ENCODE measurements around the gene UBE4B. TPM values are rescaled to one million over a fixed set of nuclear protein-coding genes. Genes with fewer than 3 reads are reported as not detected.

UBE4B gene
- total and polyA plus RNA-seq, 10 of the 15 experiments (the other 5 are each of a cell fraction or from before 2014, with no cell fraction given): 2.9 to 32.6 (median 20.7) TPM

DNA sequence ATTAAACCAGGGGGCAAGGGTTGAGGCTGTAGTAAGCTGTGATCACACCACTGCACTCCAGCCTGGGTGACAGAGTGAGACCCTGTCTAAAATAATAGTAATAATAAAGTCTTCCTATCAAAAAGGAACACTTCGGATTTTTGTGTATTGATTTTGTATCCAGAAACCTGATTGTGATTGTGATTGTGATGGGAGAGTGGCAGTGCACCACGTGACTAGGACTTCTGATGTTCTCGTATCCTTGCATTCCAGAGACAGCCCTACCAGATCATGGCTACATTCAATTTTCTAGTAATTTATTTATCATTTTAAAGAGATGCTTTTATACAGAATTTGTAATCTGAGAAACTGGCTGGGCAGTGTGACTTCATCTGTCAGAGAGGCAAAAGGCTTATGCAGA is 175.1 kb downstream of the UBE4B start (continued):
- TF ChIP-seq ZBTB11 (CRISPR knock-in tag; IDR thresholded peaks at IDR 0.05): no peak

DNA sequence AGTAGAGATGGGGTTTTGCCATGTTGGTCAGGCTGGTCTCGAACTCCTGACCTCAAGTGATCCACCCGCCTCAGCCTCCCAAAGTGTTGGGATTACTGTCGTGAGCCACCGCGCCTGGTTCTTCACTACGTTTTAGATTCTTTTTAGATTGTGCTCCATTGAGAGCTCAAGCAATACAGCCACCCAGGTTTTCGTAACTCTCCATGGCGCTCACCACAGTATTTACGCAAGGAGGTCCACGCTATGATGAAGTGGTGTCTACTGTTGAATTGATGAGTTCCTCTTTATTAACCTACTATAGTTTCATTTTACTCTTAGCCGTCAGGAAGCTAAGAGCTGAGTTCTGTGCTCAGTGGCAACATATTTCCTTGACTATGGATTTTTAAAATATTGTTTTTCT is 175.8 kb downstream of the UBE4B start:
- Histone ChIP-seq H3K27ac (ENCODE audit: control insufficient read depth, insufficient read depth) (no peak overlapping the region), H4K20me1 (ENCODE audit: control insufficient read depth, insufficient read depth) (no peaks in the 10 kb centered on the region), H3K36me3 (ENCODE audit: control insufficient read depth in 2 of 2, insufficient read depth in 2 of 2, low read length in 1 of 2) (no peaks in the 10 kb centered on the region), H2AFZ (ENCODE audit: control insufficient read depth, low read depth, low read length) (no peak overlapping the region), H3K4me3 (no peak overlapping the region), H3K4me1 (ENCODE audit: control insufficient read depth, insufficient read depth, low read length) (no peaks in the 10 kb centered on the region; the same call in 1 of the 2 replicates), H3K79me2 (ENCODE audit: control insufficient read depth, insufficient read depth, low read length) (peaks cover 15% of the 10 kb centered on the region), H3K4me2 (ENCODE audit: control insufficient read depth, insufficient read depth) (no peak overlapping the region), H3K9me3 (replicated peaks; ENCODE audit: control insufficient read depth, insufficient read depth, low read length) (no peaks in the 10 kb centered on the region), H3K9ac (ENCODE audit: control insufficient read depth, insufficient read depth, low read length) (no peak overlapping the region), H3K27me3 (replicated peaks in 1 of 2; ENCODE audit: control insufficient read depth in 2 of 2, insufficient read depth in 2 of 2, low read length in 1 of 2) (no peaks in the 10 kb centered on the region)
- BruUV-seq (replicated peaks): no TSS peak
- DNase-seq (ENCODE audit: low read depth, low spot score): no peak
- TF ChIP-seq NR2C1 (IDR thresholded peaks at IDR 0.05) (no peak), HSF1 (IDR thresholded peaks at IDR 0.05; ENCODE audit: low read depth, low read length) (no peak), IKZF2 (IDR thresholded peaks at IDR 0.05) (no peak), SPI1 (IDR thresholded peaks at IDR 0.05; ENCODE audit: borderline replicate concordance, insufficient read depth, low read depth, low read length) (peak; percentile 73; the same call in 1 of the 2 replicates), SMC3 (IDR thresholded peaks at IDR 0.05; ENCODE audit: borderline replicate concordance, low read length) (no peak), ETV6 (conservative IDR thresholded peaks at IDR 0.05 in 1 of 2, IDR thresholded peaks at IDR 0.05 in 1 of 2; ENCODE audit: borderline replicate concordance in 1 of 2, low read depth in 1 of 2) (no peak)
- no peak for ATAC-seq
- CTCF ChIA-PET: interaction anchor here (0.6 to 4.5 kb wide), 28 partner anchors 8 to 332 kb away, joined by 3 to 110 read pairs (median 8); partner anchors contain the start of genes CENPS and PGD
- RAD21 ChIA-PET (ENCODE audit: unreplicated experiment): interaction anchor here (1.0 to 4.1 kb wide), 11 partner anchors 8 to 258 kb away, joined by 3 to 46 read pairs (median 5); partner anchors contain the start of gene PGD
- 75% methylated on average over 11 of the region's 11 CpGs for WGBS (ENCODE audit: insufficient coverage, insufficient replicate concordance, low lambda C conversion rate, missing lambda C conversion rate)
- in situ Hi-C loops (cut with MboI) (no loop called here), intact Hi-C loops (cut with micrococcal nuclease; ENCODE audit: unreplicated experiment) (no loop called here)
- SMC1A ChIA-PET (ENCODE audit: uncharacterized antibody, unreplicated experiment): interaction anchor here (0.7 to 2.9 kb wide), 20 partner anchors 10 to 265 kb away, joined by 3 to 57 read pairs (median 4); partner anchors contain the start of genes LZIC, NMNAT1 and PGD
- POLR2A ChIA-PET: interaction anchor here (1.2 kb wide), 1 partner anchor 75 kb away, joined by 5 read pairs; no protein-coding TSS in a partner anchor
- FAIRE-seq: no peak
